ENCODE data around the gene KDM2B.

DNA sequence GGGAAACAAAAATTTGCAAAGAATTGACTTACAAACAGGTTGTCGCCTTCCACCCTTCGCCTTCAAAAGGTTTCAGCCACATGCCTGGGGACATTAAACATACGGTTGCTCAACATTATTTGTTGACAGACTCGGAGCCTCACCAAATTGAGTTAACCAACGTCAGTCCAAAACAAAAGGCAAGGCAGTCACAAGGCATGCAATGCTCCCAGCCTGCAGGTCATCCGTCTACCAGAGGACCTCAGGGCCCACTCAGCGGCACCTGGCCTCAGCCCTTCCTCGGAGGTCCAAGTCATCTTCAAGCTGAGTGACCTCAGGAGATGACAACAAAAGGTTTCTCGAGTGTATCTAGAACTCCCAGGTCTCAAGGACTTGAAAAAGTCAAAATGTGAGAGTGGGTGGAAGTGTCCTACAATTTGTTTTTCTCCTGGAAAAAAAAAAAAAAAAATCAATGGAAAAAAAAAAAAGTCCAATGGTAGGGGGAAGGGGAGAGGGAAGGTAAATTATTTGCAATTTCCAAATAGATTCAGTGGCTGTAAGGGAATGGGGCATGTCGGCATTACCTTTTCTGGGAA, 64.3 kb downstream of the KDM2B start:
- TF ChIP-seq, protein P1, sequence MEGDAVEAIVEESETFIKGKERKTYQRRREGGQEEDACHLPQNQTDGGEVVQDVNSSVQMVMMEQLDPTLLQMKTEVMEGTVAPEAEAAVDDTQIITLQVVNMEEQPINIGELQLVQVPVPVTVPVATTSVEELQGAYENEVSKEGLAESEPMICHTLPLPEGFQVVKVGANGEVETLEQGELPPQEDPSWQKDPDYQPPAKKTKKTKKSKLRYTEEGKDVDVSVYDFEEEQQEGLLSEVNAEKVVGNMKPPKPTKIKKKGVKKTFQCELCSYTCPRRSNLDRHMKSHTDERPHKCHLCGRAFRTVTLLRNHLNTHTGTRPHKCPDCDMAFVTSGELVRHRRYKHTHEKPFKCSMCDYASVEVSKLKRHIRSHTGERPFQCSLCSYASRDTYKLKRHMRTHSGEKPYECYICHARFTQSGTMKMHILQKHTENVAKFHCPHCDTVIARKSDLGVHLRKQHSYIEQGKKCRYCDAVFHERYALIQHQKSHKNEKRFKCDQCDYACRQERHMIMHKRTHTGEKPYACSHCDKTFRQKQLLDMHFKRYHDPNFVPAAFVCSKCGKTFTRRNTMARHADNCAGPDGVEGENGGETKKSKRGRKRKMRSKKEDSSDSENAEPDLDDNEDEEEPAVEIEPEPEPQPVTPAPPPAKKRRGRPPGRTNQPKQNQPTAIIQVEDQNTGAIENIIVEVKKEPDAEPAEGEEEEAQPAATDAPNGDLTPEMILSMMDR (conservative IDR thresholded peaks at IDR 0.05; ENCODE audit: low read depth in 2 of 2), result no peak
- no peak for TF ChIP-seq REST (IDR thresholded peaks at IDR 0.05; ENCODE audit: unreplicated experiment)
- no peak for TF ChIP-seq POLR2AphosphoS5 (IDR thresholded peaks at IDR 0.05; ENCODE audit: low read depth)
- no peak for TF ChIP-seq NANOG (IDR thresholded peaks at IDR 0.05; ENCODE audit: borderline replicate concordance)
- no peak for TF ChIP-seq STAT1 (IDR thresholded peaks at IDR 0.05; ENCODE audit: unreplicated experiment)
- no peak for TF ChIP-seq EZH2 (IDR thresholded peaks at IDR 0.05; ENCODE audit: low read depth, unreplicated experiment)

All from GM23338 (cell line).